Rectal smooth muscle tissue (tissue), 1 donor: ENCODE results near the gene KCNC1.

Source experiments
- H3K27ac ChIP-seq: one replicate; pipeline ENCODE4 v1.7.0; 2013; ENCODE audit warnings: low read depth, low read length, inconsistent platforms
- H3K27me3 ChIP-seq: one replicate; pipeline ENCODE4 v1.7.0; 2013; ENCODE audit warnings: low read length; ENCODE audit not compliant: control insufficient read depth, insufficient read depth
- H3K36me3 ChIP-seq: one replicate; pipeline ENCODE4 v1.7.0; 2013; ENCODE audit warnings: low read length; ENCODE audit not compliant: control insufficient read depth, insufficient read depth
- H3K4me1 ChIP-seq: one replicate; pipeline ENCODE4 v1.7.0; 2013; ENCODE audit warnings: low read length; ENCODE audit not compliant: control insufficient read depth, insufficient read depth
- H3K4me3 ChIP-seq: one replicate; pipeline ENCODE4 v1.7.0; 2013; ENCODE audit warnings: low read length
- H3K9ac ChIP-seq: one replicate; pipeline ENCODE4 v1.7.0; 2013; ENCODE audit warnings: low read length

Gene KCNC1

GRCh38 chr11:17719028-17719937 is 15.3 kb upstream of the KCNC1 start, which contains the start of gene MYOD1:
Gene MYOD1 (plus strand): TSS chr11:17719571. CDS start chr11:17719783, 212 bp downstream.
- Histone ChIP-seq H3K4me3 (no peak within 1 kb of the TSS), H3K27ac (no peak within 1 kb of the TSS), H3K9ac (no peak within 1 kb of the TSS), H3K36me3 (no peaks in the 10 kb centered on the region), H3K4me1 (peaks cover 10% of the 10 kb centered on the region), H3K27me3 (peaks cover 27% of the 10 kb centered on the region)

DNA sequence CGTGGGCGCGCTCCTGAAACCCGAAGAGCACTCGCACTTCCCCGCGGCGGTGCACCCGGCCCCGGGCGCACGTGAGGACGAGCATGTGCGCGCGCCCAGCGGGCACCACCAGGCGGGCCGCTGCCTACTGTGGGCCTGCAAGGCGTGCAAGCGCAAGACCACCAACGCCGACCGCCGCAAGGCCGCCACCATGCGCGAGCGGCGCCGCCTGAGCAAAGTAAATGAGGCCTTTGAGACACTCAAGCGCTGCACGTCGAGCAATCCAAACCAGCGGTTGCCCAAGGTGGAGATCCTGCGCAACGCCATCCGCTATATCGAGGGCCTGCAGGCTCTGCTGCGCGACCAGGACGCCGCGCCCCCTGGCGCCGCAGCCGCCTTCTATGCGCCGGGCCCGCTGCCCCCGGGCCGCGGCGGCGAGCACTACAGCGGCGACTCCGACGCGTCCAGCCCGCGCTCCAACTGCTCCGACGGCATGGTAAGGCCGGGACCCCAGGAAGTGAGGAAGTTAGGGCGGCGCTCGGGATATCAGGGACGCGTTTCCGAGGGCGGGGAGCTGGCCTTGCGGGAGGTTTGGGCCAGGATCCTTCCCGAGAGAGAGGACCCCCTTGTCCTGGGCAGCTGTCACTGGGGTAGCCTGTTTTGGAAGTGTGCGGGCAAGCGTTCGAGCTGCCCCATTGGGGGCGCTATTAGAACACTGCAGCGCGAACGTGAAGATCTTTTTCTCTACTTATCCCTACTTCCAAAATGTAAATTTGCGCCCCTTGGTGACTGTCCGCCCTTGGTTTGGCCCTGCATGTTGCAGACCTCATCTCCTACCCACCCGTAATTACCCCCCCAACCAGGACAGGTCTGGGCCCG is 14.4 kb upstream of the KCNC1 start:
- Histone ChIP-seq H3K27me3 (peaks cover 27% of the 10 kb centered on the region), H3K36me3 (no peaks in the 10 kb centered on the region), H3K4me3 (no peak overlapping the region), H3K9ac (no peak overlapping the region), H3K4me1 (peaks cover 10% of the 10 kb centered on the region), H3K27ac (no peak overlapping the region)

DNA sequence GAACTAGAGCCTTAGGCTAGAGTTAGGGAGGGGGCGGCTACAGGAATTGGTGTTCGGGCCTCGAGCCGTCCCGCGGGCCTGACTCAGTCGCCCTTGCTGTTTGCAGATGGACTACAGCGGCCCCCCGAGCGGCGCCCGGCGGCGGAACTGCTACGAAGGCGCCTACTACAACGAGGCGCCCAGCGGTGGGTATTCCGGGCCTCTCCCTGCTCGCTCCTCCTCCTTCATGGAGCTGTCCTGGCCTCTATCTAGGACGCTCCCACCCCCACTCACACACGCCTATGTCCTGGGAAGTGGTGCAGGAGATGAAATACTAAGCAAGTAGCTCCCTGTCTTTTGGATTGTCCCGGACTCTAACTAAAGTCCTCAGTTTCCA is 13.8 kb upstream of the KCNC1 start:
- H3K9ac ChIP-seq, result no peak overlapping the region
- H3K36me3 ChIP-seq, result no peaks in the 10 kb centered on the region
- no peak overlapping the region for H3K4me3 ChIP-seq
- no peak overlapping the region for H3K27ac ChIP-seq
- H3K27me3 ChIP-seq, result peaks cover 27% of the 10 kb centered on the region
- H3K4me1 ChIP-seq, result peaks cover 10% of the 10 kb centered on the region

DNA sequence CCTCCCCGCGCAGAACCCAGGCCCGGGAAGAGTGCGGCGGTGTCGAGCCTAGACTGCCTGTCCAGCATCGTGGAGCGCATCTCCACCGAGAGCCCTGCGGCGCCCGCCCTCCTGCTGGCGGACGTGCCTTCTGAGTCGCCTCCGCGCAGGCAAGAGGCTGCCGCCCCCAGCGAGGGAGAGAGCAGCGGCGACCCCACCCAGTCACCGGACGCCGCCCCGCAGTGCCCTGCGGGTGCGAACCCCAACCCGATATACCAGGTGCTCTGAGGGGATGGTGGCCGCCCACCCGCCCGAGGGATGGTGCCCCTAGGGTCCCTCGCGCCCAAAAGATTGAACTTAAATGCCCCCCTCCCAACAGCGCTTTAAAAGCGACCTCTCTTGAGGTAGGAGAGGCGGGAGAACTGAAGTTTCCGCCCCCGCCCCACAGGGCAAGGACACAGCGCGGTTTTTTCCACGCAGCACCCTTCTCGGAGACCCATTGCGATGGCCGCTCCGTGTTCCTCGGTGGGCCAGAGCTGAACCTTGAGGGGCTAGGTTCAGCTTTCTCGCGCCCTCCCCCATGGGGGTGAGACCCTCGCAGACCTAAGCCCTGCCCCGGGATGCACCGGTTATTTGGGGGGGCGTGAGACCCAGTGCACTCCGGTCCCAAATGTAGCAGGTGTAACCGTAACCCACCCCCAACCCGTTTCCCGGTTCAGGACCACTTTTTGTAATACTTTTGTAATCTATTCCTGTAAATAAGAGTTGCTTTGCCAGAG is 13.2 kb upstream of the KCNC1 start:
- Histone ChIP-seq H3K4me1 (peaks cover 10% of the 10 kb centered on the region), H3K27me3 (peaks cover 27% of the 10 kb centered on the region), H3K36me3 (no peaks in the 10 kb centered on the region), H3K4me3 (no peak overlapping the region), H3K9ac (no peak overlapping the region), H3K27ac (no peak overlapping the region)

DNA sequence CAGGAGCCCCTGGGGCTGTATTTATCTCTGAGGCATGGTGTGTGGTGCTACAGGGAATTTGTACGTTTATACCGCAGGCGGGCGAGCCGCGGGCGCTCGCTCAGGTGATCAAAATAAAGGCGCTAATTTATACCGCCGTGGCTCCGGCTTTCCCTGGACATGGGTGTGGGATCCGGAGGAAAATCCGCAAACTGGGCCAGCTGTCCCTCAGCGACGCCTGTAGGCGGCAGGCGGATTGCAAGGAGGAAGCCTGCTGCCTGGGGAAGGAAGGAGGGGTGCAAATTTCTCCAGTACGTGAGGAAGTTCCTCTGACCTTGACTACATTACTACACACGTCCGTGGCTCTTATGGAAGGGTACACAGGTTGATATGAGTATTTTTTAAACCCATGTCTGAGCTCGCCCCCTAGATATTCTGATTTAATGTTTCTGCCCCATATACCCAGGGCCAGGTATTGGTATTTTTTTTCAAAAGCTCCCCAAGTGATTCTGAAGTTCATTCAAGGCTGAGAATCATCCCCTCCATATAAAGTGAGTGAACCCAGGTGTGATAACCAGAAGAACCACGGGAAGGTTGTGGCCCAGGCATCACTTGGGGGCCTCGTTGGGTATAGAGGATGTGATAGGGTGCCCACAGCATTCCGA is 12.5 kb upstream of the KCNC1 start:
- H3K4me3 ChIP-seq, result no peak overlapping the region
- H3K27me3 ChIP-seq, result peaks cover 27% of the 10 kb centered on the region
- no peak overlapping the region for H3K27ac ChIP-seq
- H3K36me3 ChIP-seq, result no peaks in the 10 kb centered on the region
- no peak overlapping the region for H3K9ac ChIP-seq
- H3K4me1 ChIP-seq, result peaks cover 10% of the 10 kb centered on the region

GRCh38 chr11:17724020-17724908 is 10.3 kb upstream of the KCNC1 start:
- H3K36me3 ChIP-seq, result no peaks in the 10 kb centered on the region
- no peak overlapping the region for H3K27ac ChIP-seq
- peaks cover 10% of the 10 kb centered on the region for H3K4me1 ChIP-seq
- no peak overlapping the region for H3K9ac ChIP-seq
- H3K27me3 ChIP-seq, result peaks cover 27% of the 10 kb centered on the region
- no peak overlapping the region for H3K4me3 ChIP-seq

DNA sequence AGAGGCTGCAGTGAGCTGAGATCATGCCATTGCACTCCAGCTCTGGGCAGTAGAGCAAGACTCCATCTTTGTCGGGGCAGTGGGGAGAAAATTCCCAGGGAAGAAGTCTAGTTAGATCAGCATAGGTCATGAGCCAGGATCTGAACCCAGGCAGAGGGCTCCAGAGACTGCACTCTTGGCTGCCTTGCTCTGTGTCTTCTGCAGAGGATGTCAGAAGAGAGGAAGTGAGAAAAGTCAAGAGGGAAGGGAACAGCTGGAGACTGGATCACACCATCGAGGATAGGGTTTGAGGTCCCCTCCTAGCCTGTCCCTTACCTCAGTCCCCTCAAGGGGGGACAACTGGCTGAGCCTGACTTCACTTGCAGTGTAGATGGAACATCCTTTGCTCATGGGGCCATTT is 9.4 kb upstream of the KCNC1 start:
- no peak overlapping the region for H3K27ac ChIP-seq
- no peak overlapping the region for H3K9ac ChIP-seq
- no peak overlapping the region for H3K4me3 ChIP-seq
- peaks cover 4% of the 10 kb centered on the region for H3K4me1 ChIP-seq
- H3K36me3 ChIP-seq, result no peaks in the 10 kb centered on the region
- peaks cover 28% of the 10 kb centered on the region for H3K27me3 ChIP-seq

GRCh38 chr11:17730137-17730536 is 4.4 kb upstream of the KCNC1 start:
- no peaks in the 10 kb centered on the region for H3K36me3 ChIP-seq
- peaks cover 14% of the 10 kb centered on the region for H3K27me3 ChIP-seq
- H3K4me3 ChIP-seq, result no peak overlapping the region
- peaks cover 4% of the 10 kb centered on the region for H3K4me1 ChIP-seq
- no peak overlapping the region for H3K27ac ChIP-seq
- no peak overlapping the region for H3K9ac ChIP-seq

DNA sequence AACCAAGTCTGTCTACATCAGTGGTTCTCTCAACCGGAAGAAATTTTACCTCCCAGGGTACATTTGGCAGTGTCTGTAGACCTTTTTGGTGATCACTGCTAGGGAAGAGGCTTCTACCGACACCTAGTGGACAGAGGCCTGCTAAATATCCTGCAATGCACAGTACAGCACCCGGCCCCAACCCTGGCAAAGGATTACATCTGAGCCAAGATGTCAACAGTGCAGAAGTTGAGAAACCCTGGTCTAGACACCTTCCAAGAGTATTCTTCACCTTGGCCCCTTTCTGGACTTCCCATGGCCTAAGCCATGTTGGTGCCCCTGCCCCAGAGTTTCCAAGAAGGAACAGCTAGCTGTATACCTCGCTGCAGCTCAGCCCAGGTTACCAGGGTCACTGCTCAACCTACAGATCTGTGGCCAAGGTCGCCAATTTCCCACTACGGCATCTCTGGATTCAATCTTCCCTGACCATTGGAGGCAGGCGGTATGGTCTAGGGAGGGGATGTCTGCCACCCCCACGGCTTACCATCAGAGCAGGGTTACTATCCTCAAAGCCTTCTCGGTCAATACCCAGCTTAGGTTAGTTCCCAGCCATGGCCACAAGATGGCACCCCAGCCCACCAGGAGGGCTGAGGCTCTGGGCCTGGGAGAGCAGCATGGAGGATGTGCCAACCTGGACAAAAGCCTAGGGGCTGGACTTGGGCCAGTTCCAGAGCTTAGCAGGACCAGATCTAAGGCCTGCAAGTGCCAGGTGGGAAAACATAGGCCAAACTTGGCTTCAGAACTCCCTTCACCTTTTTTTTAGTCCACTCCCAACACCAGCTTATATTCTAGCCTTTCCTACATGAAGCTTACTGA is 3.7 kb upstream of the KCNC1 start:
- H3K36me3 ChIP-seq, result no peaks in the 10 kb centered on the region
- no peak overlapping the region for H3K27ac ChIP-seq
- peaks cover 16% of the 10 kb centered on the region for H3K27me3 ChIP-seq
- H3K4me1 ChIP-seq, result peaks cover 4% of the 10 kb centered on the region
- no peak overlapping the region for H3K4me3 ChIP-seq
- H3K9ac ChIP-seq, result no peak overlapping the region

DNA sequence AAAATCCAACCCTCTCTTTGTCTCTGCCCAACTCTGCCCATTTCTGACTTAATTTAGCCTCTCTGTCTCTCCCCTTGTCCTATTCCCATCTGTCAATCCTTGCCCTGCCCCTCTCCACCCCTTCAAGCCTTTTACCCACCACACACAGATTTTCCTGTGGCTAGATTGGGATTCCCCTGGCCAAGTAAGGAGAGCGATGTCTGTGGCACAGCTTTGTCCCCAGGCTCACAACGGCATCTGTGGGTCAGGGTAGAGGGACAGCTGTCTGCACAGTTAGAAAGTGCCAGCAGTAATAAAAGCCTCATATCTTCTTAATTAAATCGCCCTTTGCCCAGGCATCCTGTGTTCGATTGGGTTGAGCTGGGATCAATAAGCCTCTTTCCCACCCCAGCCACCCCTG is 1.3 kb upstream of the KCNC1 start:
- H3K27ac ChIP-seq, result no peak overlapping the region
- peaks cover 4% of the 10 kb centered on the region for H3K4me1 ChIP-seq
- no peak overlapping the region for H3K4me3 ChIP-seq
- H3K27me3 ChIP-seq, result peaks cover 33% of the 10 kb centered on the region
- H3K36me3 ChIP-seq, result no peaks in the 10 kb centered on the region
- H3K9ac ChIP-seq, result no peak overlapping the region
